ENCODE measurements around the gene GGT6.

Gene GGT6

DNA sequence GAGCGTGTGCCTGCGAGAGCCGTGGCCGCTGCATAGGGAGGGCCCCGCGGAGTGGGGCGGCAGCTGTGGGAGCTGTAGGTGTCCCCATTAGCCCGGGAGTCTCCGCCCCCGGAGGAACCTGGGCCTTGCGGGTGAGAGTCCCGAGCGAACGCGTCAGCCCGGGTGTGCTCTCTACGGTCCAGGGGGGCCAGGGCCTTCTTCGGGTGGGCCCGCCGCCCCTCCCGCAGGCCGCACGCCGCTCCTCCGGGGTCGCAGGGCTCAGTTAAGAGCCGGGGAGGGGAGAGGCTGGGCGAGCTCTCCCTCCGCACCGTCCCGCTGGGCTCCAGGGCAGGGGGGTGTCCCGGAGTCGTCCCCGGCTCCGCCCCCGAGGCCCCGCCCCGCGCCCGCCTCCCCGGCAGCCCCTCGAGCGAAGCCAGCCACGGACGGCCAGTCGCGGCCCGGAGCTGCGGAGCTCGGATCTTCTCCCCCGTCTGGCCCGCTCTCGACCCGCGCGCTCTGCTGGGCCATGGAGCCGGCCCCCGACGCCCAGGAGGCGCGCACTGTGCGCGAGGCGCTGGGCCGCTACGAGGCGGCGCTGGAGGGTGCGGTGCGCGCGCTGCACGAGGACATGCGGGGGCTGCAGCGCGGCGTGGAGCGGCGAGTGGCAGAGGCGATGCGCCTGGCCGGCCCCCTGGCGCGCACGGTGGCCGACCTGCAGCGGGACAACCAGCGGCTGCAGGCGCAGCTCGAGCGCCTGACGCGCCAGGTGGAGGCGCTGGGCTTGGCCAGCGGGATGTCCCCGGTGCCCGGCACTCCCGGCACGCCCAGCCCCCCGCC is 23.9 kb upstream of the GGT6 start, which contains the start of gene SMTNL2 (continued):
- TF ChIP-seq, protein P1, sequence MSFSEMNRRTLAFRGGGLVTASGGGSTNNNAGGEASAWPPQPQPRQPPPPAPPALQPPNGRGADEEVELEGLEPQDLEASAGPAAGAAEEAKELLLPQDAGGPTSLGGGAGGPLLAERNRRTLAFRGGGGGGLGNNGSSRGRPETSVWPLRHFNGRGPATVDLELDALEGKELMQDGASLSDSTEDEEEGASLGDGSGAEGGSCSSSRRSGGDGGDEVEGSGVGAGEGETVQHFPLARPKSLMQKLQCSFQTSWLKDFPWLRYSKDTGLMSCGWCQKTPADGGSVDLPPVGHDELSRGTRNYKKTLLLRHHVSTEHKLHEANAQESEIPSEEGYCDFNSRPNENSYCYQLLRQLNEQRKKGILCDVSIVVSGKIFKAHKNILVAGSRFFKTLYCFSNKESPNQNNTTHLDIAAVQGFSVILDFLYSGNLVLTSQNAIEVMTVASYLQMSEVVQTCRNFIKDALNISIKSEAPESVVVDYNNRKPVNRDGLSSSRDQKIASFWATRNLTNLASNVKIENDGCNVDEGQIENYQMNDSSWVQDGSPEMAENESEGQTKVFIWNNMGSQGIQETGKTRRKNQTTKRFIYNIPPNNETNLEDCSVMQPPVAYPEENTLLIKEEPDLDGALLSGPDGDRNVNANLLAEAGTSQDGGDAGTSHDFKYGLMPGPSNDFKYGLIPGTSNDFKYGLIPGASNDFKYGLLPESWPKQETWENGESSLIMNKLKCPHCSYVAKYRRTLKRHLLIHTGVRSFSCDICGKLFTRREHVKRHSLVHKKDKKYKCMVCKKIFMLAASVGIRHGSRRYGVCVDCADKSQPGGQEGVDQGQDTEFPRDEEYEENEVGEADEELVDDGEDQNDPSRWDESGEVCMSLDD (tag by site-specific recombination; IDR thresholded peaks at IDR 0.05) = peak; percentile 42; the same call in 1 of the 2 replicates
- peak; percentile 27; the same call in 1 of the 2 replicates for TF ChIP-seq ZNF184 (tag by site-specific recombination; IDR thresholded peaks at IDR 0.05)
- TF ChIP-seq, protein P2, sequence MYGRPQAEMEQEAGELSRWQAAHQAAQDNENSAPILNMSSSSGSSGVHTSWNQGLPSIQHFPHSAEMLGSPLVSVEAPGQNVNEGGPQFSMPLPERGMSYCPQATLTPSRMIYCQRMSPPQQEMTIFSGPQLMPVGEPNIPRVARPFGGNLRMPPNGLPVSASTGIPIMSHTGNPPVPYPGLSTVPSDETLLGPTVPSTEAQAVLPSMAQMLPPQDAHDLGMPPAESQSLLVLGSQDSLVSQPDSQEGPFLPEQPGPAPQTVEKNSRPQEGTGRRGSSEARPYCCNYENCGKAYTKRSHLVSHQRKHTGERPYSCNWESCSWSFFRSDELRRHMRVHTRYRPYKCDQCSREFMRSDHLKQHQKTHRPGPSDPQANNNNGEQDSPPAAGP (tag by site-specific recombination; IDR thresholded peaks at IDR 0.05) = no peak; the same call in 1 of the 2 replicates
- no peak for TF ChIP-seq ZFP41 (tag by site-specific recombination; IDR thresholded peaks at IDR 0.05; ENCODE audit: borderline replicate concordance)
- peak; percentile 61; the same call in 1 of the 2 replicates for TF ChIP-seq ZNF76 (tag by site-specific recombination; IDR thresholded peaks at IDR 0.05; ENCODE audit: borderline replicate concordance, low read depth)
- no peak for TF ChIP-seq ZNF114 (tag by site-specific recombination; IDR thresholded peaks at IDR 0.05)
- no peak for TF ChIP-seq ZNF473 (tag by site-specific recombination; IDR thresholded peaks at IDR 0.05)
- TF ChIP-seq SALL2 (tag by site-specific recombination; IDR thresholded peaks at IDR 0.05; ENCODE audit: borderline replicate concordance) = no peak
- TF ChIP-seq, protein P3, sequence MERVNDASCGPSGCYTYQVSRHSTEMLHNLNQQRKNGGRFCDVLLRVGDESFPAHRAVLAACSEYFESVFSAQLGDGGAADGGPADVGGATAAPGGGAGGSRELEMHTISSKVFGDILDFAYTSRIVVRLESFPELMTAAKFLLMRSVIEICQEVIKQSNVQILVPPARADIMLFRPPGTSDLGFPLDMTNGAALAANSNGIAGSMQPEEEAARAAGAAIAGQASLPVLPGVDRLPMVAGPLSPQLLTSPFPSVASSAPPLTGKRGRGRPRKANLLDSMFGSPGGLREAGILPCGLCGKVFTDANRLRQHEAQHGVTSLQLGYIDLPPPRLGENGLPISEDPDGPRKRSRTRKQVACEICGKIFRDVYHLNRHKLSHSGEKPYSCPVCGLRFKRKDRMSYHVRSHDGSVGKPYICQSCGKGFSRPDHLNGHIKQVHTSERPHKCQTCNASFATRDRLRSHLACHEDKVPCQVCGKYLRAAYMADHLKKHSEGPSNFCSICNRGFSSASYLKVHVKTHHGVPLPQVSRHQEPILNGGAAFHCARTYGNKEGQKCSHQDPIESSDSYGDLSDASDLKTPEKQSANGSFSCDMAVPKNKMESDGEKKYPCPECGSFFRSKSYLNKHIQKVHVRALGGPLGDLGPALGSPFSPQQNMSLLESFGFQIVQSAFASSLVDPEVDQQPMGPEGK (tag by site-specific recombination; IDR thresholded peaks at IDR 0.05) = peak; percentile 87
- TF ChIP-seq, protein P4, sequence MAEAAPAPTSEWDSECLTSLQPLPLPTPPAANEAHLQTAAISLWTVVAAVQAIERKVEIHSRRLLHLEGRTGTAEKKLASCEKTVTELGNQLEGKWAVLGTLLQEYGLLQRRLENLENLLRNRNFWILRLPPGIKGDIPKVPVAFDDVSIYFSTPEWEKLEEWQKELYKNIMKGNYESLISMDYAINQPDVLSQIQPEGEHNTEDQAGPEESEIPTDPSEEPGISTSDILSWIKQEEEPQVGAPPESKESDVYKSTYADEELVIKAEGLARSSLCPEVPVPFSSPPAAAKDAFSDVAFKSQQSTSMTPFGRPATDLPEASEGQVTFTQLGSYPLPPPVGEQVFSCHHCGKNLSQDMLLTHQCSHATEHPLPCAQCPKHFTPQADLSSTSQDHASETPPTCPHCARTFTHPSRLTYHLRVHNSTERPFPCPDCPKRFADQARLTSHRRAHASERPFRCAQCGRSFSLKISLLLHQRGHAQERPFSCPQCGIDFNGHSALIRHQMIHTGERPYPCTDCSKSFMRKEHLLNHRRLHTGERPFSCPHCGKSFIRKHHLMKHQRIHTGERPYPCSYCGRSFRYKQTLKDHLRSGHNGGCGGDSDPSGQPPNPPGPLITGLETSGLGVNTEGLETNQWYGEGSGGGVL (tag by site-specific recombination; IDR thresholded peaks at IDR 0.05) = peak; percentile 72
- TF ChIP-seq, protein P5, sequence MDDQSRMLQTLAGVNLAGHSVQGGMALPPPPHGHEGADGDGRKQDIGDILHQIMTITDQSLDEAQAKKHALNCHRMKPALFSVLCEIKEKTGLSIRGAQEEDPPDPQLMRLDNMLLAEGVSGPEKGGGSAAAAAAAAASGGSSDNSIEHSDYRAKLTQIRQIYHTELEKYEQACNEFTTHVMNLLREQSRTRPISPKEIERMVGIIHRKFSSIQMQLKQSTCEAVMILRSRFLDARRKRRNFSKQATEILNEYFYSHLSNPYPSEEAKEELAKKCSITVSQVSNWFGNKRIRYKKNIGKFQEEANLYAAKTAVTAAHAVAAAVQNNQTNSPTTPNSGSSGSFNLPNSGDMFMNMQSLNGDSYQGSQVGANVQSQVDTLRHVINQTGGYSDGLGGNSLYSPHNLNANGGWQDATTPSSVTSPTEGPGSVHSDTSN (CRISPR knock-in tag; IDR thresholded peaks at IDR 0.05) = peak; percentile 36; the same call in 1 of the 2 replicates
- TF ChIP-seq, protein P6, sequence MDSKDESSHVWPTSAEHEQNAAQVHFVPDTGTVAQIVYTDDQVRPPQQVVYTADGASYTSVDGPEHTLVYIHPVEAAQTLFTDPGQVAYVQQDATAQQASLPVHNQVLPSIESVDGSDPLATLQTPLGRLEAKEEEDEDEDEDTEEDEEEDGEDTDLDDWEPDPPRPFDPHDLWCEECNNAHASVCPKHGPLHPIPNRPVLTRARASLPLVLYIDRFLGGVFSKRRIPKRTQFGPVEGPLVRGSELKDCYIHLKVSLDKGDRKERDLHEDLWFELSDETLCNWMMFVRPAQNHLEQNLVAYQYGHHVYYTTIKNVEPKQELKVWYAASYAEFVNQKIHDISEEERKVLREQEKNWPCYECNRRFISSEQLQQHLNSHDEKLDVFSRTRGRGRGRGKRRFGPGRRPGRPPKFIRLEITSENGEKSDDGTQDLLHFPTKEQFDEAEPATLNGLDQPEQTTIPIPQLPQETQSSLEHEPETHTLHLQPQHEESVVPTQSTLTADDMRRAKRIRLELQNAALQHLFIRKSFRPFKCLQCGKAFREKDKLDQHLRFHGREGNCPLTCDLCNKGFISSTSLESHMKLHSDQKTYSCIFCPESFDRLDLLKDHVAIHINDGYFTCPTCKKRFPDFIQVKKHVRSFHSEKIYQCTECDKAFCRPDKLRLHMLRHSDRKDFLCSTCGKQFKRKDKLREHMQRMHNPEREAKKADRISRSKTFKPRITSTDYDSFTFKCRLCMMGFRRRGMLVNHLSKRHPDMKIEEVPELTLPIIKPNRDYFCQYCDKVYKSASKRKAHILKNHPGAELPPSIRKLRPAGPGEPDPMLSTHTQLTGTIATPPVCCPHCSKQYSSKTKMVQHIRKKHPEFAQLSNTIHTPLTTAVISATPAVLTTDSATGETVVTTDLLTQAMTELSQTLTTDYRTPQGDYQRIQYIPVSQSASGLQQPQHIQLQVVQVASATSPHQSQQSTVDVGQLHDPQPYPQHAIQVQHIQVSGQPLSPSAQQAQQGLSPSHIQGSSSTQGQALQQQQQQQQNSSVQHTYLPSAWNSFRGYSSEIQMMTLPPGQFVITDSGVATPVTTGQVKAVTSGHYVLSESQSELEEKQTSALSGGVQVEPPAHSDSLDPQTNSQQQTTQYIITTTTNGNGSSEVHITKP (tag by site-specific recombination; IDR thresholded peaks at IDR 0.05) = peak; percentile 82
- peak; percentile 50; the same call in 1 of the 2 replicates for TF ChIP-seq ZNF423 (tag by site-specific recombination; IDR thresholded peaks at IDR 0.05)
- TF ChIP-seq GLIS1 (tag by site-specific recombination; IDR thresholded peaks at IDR 0.05) = peak; percentile 94
- TF ChIP-seq SCRT2 (tag by site-specific recombination; IDR thresholded peaks at IDR 0.05) = peak; percentile 52
- no peak for TF ChIP-seq ZNF112 (tag by site-specific recombination; IDR thresholded peaks at IDR 0.05)
- TF ChIP-seq ZNF660 (tag by site-specific recombination; IDR thresholded peaks at IDR 0.05) = peak; percentile 33; the same call in 1 of the 2 replicates
- TF ChIP-seq KLF1 (tag by site-specific recombination; IDR thresholded peaks at IDR 0.05) = 0 out of 2 replicates have a peak, but pooled peaks have one; percentile 32
- TF ChIP-seq, protein P7, sequence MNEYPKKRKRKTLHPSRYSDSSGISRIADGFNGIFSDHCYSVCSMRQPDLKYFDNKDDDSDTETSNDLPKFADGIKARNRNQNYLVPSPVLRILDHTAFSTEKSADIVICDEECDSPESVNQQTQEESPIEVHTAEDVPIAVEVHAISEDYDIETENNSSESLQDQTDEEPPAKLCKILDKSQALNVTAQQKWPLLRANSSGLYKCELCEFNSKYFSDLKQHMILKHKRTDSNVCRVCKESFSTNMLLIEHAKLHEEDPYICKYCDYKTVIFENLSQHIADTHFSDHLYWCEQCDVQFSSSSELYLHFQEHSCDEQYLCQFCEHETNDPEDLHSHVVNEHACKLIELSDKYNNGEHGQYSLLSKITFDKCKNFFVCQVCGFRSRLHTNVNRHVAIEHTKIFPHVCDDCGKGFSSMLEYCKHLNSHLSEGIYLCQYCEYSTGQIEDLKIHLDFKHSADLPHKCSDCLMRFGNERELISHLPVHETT (tag by site-specific recombination; IDR thresholded peaks at IDR 0.05) = no peak
- TF ChIP-seq ZNF2 (tag by site-specific recombination; IDR thresholded peaks at IDR 0.05) = no peak

Measured in HEK293 (cell line).